CD4-positive, alpha-beta T cell treated with Interleukin-4 for 4 hours (primary cell): Measurements from ENCODE around the gene HYOU1.
"Not testable (repeated sequence)": the region's sequence is repeated elsewhere in the genome, so short reads cannot be mapped to it uniquely, and the experiment has no call there.

Experiments
- DNase-seq: peaks from one replicate; pipeline ENCODE4 v3.0.0-alpha.2; 2020

The HYOU1 gene

DNA sequence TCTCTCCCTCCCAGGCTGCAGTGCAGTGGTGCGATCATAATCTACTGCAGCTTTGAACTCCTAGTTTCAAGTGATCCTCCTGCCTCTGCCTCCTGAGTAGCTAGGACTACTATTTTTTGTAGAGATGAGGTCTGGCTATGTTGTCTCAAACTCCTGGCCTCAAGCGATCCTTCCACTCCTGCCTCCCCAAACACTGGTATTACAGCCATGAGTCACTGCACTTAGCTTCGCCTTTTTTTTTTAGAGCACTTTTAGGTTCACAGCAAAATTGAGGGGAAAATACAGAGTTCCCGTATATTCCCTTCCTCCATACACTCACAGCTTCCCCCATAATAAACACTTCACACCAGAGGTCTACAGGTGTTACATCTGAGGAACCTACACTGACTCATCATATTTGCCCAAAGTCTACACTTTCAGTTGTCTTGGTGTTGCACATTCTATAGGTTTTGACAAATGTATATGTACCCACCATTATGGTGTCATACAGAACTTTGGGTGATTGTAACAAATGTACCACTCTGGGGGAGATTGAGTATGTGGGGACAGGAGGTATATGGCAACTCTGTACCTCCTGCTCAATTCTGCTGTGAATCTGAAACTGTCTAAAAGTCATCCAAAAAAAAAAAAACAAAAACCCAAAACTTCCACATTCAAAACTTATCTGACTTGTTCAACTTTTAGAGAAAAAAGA, 15.0 kb downstream of the HYOU1 start:
- no peak for DNase-seq

DNA sequence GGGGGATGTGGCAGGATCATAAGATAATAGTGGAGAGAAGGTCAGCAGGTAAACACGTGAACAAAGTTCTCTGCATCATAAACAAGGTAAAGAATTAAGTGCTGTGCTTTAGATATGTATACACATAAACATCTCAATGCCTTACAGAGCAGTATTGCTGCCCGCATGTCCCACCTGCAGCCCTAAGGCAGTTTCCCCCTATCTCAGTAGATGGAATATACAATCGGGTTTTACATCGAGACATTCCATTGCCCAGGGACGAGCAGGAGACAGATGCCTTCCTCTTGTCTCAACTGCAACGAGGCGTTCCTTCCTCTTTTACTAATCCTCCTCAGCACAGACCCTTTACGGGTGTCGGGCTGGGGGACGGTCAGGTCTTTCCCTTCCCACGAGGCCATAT, 17.5 kb downstream of the HYOU1 start:
- not testable (repeated sequence) for DNase-seq

DNA sequence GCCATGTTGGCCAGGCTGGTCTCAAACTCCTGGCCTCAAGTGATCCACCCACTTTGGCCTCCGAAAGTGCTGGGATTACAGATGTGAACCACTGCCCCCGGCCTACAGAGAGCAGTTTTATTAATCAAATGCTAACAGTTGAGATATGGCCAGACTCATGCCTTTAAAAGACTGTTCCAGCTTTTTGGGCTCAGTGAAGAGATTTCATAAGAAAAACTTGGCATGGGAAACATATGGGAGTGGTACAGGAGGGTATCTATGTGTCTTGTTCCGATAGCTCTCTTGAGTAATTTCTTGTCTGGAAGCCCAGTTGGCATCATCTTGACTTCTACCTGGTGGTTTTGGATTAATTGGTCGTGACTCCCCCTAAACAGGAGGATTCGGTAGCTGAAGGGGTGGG, 18.1 kb downstream of the HYOU1 start:
- no peak for DNase-seq

DNA sequence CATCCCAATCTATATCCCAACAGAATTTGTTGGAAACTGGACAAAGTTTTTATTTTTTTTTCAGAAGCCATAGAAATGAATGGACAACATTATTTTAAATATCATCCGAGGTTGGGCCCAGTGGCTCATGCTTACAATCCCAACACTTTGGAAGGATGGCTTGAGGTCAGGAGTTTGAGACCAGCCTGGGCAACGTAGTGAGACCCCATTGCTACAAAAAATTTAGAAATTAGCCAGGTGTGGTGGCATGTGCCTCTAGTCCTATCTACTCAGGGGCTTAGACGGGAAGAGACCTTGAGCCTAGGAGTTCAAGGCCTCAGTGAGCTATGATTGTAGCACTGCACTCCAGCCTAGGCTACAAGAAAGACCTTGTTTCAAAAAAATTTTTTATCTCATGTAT, 22.2 kb downstream of the HYOU1 start:
- no peak for DNase-seq

DNA sequence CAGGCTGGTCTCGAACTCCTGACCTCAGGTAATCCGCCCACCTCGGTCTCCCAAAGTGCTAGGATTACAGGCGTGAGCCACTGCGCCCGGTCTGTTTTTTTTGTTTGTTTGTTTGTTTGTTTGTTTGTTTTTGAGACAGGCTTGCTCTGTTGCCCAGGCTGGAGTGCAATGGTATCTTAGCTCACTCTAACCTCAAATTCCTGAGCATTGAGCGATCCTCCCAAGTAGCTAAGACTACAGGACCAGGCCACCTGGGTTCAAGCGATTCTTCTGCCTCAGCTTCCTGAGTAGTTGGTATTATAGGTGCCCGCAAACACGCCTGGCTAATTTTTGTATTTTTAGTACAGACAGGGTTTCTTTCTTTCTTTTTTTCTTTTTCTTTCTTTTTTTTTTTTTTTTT, 23.6 kb downstream of the HYOU1 start:
- not testable (repeated sequence) for DNase-seq

DNA sequence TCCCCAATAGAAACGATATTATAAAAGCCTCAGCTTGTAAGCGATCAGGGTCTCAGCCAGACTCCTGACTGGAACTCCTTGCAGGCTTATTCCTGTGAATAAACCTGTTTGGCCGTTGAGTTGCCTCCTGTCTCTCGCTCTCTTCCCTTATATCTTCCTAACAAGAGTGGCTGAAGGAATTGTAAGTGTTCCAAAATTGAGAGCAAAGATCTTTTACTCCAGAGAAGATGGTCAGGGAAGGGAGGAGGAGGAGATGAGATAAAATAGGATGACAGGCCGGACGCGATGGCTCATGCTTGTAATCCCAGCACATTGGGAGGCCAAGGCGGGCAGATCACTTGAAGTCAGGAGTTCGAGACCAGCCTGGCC, 25.1 kb downstream of the HYOU1 start:
- no peak for DNase-seq

DNA sequence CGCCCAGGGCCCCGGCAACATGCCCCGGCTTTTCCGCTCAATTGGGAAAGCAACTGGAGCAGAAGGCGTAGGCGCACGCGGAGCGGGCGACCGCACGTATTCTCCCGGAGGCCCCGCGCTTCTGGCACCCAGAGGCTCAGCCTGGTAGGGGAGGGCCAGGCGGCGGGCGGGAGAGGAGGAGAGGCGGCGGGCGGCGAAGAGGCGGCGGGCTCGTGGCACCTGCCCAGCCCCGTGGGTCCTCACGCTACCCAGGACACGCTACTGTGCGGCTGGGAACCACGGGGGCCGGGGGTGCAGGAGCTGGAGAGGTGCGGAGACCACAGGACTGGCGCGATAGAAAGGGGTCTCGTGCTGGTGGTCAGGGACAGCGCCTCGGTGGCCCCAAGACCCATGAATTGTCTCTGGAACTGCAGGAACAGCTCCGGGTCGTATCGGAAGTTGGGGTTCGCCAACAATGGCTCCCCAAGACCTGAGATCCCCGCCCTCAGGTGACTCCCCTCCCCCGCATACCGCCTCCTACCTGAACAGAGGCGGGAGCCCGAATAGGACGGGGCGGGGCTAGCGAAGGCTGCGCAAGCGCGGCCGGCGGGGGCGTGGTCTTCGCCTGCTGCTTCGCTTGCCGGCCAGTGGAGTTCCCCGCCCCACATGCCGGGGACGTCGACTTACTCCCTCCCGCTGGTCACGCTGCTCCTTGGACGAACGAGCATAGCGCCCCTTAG, 26.5 kb downstream of the HYOU1 start, which contains the start of gene SLC37A4:
Gene SLC37A4 (minus strand): TSS at position 549 of the 719 bp plus-strand sequence.
- peak; percentile 99 for DNase-seq

DNA sequence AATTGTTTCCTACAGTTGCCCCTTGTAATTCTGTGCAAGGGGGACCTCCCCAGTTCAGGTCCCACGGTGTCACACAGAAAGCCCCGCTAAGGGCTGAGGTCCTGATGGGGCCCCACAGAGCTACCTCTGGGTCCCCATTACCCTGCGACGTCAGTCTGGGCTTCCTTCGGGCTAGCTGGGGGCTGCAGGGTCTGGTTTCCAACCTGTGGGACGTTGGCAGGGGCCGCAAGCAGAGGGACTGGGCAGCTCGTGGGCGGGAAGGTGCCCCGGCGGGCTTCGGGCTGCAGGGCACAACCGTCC, 27.0 kb downstream of the HYOU1 start:
- DNase-seq: no peak

DNA sequence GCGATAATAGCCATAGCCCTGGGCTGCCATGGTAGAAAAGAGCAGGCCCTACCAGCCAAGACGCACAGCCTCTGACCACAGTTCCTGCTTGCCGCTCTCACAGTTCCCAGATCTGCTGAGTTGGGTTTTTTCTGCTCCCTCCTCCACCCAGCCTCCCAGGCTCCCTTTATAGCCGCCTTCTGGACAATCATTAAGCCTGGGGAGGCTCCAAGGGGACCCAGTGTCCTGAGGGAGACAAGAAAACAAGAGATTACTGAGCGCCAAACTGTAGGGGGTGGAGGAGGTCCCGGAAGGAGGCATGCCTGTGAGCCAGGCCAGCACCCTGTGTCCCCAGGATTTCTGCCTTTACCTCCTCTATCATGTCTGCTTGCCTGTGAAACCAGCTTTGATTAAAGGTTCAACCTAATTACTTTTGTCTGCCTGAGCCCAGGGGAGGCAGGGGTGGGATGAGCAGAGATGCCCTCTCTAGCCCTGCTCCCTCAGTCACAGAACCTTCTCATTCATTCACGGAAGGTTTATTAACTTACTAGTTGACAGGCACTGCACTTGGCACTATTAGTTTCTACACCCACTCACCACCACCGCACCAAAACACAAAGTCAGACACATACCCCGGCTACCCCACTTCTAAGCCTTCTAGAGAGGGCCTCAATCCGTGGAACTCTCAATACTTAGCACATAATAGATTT, 27.5 kb downstream of the HYOU1 start:
- peak; percentile 7 for DNase-seq

DNA sequence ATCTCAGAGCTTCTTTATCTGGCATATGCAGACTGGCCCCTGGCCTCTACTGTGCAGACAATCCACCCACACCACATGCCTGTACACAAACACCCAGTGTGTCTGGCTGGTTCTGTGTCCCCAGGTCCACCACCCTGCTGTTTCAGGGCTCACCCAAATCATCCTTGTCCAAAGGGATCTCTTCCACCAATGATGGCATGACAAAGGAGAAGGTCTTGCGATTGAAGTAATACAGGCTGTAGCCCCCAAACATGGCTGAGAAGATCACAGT, 28.0 kb downstream of the HYOU1 start:
- no peak for DNase-seq

DNA sequence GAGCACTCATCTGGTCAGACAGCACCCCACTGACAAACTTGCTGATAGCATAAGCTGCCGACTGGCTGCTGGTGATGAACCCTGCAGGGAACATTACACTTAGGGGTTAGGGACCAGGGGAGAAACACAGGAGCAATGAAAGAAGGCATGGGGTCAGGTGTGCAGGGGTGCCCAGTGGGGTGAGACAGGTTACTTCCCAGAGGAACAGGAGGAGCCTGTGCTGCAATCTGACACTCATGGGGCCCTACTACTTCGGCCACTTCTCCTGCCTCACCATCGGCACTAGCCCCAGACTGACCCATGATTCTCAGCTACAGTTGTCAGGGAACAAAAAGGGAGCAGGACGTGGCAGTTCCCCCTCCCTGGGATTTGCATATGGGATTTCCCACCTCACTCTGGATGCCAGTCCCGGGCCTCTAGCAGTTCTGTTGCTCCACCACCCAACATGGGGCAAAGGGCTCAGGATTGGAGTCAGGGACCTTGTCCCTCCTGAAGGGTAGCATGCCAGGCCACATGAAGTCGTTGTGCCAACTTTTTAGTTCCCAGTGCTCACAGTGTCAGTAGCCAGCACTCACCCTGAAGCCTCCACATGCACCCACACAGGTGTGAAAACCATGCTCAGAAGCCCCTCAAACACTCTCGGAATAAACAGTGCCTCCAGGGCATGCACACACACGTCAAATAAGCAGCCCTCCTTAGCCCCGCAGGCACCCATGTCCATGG, 28.5 kb downstream of the HYOU1 start:
- DNase-seq: no peak

DNA sequence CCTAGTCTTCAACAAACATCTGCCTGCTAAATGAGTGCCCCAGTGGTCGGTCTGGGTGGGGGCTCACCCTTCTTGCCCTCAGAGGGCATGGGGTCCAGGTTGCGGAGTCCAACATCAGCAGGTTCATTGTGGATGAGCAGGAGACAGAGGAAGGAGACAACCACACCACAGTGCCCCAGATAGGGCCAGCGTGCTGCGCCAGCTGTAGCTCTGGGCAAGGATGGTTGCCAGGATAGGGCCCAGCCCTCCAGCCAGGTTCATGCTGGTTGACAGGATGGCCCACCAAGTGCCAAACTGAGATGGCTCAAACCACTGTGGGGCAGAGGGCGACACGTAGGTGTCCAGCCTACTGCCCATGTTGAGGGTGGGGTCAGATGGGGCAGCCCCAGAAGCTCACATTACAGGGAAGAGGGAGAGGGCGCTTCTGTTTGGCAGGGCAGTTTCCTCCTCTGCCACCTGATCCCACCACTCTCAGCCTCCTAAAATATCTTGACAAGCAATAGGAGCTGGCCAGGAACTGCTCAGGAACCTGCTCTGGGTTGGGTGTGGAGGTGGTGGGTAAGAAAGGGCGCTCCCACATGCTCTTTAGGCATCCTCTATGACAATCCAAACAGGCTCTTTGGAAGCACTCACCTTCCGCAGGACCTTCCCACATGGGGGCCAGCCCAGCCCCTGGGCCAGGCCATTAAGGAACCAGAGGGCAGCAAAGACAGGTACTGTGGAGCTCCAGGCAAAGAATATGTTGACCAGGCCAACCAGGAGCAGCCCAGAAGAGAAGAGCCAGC, 29.3 kb downstream of the HYOU1 start:
- DNase-seq: no peak

DNA sequence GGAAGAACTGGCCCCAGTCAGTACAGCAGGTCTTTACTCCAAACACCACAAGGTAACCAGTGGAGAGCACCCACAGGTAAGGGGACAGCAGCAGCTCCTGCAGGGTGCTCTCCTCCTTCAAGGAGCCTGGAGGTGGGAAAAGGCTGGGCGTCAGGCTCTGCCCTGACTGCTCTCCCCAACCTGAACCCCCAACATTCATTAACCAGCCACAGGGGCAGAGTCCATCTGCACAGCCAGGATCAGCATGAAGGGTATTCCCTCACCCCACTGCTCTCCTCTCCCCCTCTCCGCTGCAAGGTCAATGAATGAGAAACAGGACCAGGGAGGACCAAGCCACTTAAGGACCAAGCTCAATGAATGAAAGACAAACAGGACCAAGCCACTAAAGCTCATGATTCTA, 30.0 kb downstream of the HYOU1 start:
- no peak for DNase-seq

DNA sequence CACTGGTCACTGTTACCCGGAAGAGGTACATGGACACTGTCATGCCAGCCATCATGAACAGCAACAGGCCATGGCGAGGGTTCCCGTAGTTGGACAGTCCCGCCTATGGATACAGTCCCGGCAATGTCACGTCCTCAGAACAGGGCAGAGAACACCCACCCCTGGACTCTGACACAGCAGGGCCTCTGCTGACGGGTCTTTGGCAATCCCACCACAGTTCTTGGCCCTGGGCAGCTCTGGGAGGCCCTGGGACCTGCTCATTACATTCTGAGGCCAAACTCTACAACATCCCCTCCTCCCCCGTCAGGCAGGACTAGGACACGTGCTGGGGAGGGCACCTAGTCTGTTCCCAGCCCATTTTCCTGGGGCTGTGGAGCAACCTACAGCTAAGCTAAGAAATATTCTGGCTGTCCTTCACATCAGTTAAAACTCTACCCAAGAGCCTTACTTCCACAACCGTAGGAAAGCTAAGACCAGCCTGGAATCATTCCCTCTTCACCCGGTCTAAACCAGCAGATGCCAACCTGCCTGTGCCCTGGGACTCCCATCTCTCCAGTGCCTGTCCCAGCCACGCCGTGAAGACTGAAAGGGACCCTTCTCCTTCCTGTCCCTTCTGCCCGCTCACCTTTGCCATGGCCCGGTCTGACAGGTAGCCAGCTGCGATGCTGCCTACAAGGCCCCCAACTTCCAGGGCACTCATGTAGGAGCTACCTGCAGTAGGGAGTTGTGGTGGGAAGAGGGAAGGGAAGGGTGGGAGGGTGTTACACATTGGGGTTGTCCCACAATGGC, 30.8 kb downstream of the HYOU1 start:
- DNase-seq: no peak

DNA sequence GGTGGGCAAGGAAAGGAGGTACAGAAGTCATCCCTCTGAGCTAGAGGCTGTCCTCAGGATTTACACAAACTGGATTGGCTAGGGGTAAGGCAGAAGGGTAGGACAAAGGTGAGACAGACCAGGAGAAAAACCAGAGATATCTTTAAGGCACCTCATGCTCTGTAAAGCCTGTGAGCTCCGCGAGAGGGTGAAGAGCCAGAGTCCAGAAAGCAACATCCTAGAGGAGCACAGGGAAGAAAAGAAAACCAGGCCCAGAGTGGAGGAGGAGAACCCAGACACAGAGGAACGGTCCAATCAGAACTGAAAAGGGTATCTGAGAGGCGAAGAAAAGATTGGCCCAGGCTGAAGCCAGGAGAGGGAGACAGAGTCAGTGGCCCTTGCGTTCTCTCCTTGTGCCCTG, 31.5 kb downstream of the HYOU1 start:
- DNase-seq: no peak

DNA sequence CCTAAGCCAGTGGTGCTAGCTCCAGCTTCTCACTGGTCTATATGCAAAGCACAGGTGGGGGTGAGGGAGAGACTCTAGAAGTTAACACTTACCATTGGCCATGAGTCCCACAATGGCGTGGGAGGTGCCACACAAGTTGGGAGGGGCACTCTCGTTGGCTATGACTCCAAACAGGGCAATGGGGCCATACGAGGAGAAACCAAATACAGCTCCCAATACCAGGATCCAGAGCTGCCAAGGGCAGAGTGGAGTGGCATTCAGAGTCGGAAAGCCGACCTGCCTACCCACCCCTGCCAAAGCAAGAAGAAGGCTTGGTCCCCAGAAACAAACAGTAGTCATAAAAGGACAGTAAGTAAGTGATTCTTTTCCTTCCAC, 31.9 kb downstream of the HYOU1 start:
- no peak for DNase-seq

DNA sequence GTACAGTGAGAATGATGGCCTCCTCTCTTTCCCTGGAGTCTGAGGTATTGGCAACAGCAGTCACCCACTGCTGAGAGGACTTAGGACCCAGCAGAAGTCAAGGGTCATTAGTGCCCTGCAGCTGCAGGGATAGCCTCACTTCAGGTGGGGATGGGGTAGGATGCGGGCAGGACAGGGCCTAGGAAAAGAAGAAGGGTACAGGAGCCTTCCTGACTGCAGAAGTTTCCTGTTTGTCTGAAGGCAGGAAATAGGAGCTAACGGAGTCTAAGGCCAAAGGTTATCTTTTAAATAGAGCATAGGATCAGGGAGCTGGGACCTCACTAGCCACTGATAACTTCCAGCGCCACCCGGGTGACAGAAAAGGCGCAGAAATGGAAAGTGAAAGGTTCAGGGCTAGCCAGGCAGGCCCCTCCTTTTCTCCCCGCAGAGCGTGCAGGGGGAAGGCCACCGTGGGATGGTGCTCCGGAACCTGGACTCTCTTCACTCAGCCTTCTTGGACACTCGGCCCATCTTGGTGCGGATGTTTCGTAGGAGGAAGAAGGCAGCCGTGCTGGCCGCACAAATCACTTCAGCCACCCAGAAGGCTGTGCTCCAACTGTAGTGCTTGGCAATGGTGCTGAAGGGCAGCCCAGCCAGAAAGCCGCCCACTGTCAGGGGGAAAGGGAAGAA, 32.4 kb downstream of the HYOU1 start:
- DNase-seq: no peak

DNA sequence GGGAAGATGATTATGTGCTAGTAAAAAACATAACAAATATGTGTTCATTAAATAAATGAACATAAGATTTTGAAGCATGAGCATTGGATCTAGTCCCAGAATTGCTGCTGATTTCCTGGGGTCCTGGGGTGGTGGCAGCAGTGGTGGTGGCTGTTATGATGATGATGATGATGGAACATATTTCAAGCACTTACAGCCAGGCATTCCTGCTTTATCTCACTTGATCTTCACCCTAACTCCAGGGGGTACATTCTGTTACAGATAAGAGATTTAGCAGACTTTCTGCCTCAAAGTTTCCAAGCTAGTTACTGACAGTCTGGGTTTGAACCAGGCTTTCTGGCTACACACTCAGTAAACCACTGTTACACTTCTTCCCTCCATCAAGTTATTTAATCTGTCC, 33.3 kb downstream of the HYOU1 start:
- DNase-seq: no peak

DNA sequence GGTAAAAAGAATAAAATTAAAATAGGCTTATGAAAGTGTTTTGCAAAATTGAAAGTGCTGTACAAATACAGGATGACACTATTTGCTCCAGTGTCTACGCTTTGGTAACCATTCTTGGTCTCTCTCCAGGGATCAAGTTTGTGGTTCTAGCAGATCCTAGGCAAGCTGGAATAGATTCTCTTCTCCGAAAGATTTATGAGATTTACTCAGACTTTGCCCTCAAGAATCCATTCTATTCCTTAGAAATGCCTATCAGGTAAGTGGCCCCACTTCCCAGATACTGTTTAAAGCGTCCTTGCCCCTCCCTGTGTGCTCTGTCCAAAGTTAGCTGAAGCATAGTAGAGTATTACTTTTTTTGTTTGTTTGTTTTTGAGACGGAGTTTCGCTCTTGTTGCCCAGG, 35.4 kb downstream of the HYOU1 start:
- DNase-seq: no peak

DNA sequence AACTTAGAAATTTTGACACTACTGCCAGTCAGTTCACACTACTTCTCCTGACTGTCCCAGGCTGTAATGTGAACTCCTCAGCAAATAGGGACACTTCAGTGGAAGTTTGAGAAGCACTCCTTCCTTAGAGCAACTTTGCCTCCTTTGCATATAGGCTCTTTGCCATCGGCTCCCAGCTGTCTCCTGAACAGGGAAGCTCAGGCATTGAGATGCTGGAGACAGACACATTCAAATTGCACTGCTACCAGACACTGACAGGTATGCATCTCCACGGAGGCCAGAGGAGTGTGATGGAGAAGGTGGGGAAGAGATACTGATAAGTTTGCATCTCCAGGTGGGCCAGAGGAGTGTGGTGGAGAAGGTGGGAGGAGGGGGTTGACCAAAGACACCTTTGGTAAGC, 37.0 kb downstream of the HYOU1 start:
- no peak for DNase-seq

DNA sequence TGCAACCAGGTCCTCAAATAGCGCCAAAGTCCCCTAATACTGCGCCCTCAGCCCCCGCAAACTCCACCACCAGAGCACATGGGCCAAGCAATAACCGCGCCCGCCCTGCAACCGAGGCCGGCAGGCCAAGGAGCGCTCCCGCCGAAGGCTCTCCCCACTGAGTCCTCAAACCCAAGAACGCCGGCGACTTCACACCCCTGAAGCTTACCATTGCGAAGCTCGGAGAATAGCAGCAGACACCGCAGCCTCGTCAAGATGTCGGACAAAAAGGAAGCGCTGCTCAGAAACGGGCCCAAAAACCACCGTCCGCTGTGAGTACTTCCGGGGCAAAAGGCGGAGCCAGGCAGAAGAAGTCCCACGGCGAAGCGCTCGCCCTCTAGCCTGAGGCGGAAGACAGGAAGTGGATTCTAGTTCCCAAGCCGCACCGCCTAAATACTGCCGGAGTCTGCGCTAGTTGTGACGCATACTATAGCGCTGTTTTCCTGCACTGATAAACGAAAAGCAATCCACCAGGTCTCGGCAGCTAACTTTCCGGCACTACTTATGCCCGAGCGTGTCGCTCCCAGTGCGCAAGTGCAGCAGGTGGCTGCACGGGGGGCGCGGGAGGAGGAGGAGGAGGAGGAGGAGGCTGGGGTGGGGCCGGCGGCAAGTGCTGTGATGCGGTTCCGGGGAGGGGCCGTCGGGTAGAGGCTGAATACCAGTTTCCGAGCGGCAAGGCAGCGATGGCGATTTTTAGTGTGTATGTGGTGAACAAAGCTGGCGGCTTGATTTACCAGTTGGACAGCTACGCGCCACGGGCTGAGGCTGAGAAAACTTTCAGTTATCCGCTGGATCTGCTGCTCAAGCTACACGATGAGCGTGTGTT, 38.7 kb downstream of the HYOU1 start, which contains the start of the genes RPS25 and TRAPPC4:
Gene RPS25 (minus strand): TSS at position 270 of the 865 bp plus-strand sequence. CDS start 59 bp downstream, at position 211.
Gene TRAPPC4 (plus strand): TSS at position 693 of the 865 bp plus-strand sequence. CDS start 30 bp downstream, at position 723.
- peak; percentile 96 for DNase-seq
